Measurements from ENCODE around the gene GPR63.

DNA sequence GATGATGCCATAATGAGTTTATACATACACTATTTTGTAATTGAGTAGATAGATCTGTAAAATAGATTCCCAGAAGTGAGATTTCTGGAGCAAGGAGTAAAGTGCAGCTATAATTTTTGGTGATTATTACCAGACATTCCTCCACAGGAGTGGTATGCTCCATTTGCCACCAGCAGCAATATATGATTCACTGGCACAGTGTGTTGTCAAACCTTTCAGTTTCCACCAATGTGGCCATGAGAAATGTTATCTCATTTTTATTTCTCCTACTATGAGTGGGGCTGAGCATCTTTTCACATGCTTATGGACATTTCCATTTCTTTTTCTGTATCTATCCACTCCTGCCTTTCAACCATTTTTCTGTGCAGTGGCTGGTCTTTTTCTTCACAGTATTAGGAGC is 70.5 kb downstream of the GPR63 start:
- TF ChIP-seq POLR2AphosphoS5 (IDR thresholded peaks at IDR 0.05; ENCODE audit: insufficient read depth, low read depth, low read length) (no peak), EZH2 (IDR thresholded peaks at IDR 0.05; ENCODE audit: borderline replicate concordance, low read depth, low read length, severe bottlenecking) (no peak), POLR2A (IDR thresholded peaks at IDR 0.05; ENCODE audit: low read depth, low read length) (no peak)
